ENCODE results near the gene SKI.
"Not testable (repeated sequence)": the region's sequence is repeated elsewhere in the genome, so short reads cannot be mapped to it uniquely, and the experiment has no call there.

Gene SKI

DNA sequence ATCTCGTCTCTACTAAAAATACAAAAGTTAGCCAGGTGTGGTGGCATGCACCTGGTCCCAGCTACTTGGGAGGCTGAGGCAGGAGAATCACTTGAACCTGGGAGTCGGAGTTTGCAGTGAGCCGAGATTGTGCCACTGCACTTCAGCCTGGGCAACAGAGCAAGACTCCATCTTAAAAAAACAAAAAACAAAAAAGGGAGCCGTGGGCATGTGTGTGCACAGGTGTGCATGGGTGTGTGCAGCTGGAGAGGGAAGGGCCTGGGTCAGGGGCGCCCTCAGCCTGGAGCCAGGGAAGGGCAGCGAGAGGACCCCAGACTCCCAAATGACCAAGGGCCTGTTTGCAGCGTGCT is 18.9 kb downstream of the SKI start:
- DNase-seq (ENCODE audit: low read depth), result not testable (repeated sequence)

GRCh38 chr1:2247760-2248126 is 19.6 kb downstream of the SKI start:
- DNase-seq (ENCODE audit: low read depth), result no peak

GRCh38 chr1:2248127-2248826 is 20.2 kb downstream of the SKI start:
- DNase-seq (ENCODE audit: low read depth), result no peak

- no peak for DNase-seq (ENCODE audit: low read depth)
These were observed 20.9 kb downstream of the SKI start for GRCh38 chr1:2248854-2249558.

GRCh38 chr1:2249559-2249906 is 21.4 kb downstream of the SKI start:
- no peak for DNase-seq (ENCODE audit: low read depth)

- no peak for DNase-seq (ENCODE audit: low read depth)
These were observed 22.7 kb downstream of the SKI start for GRCh38 chr1:2250721-2251281.

- no peak for DNase-seq (ENCODE audit: low read depth)
These were observed 23.2 kb downstream of the SKI start for GRCh38 chr1:2251363-2251762.

GRCh38 chr1:2251786-2252185 is 23.7 kb downstream of the SKI start:
- no peak for DNase-seq (ENCODE audit: low read depth)

GRCh38 chr1:2252423-2252822 is 24.3 kb downstream of the SKI start:
- DNase-seq (ENCODE audit: low read depth), result no peak

- no peak for DNase-seq (ENCODE audit: low read depth)
These were observed 25.1 kb downstream of the SKI start for GRCh38 chr1:2253036-2253796.

- DNase-seq (ENCODE audit: low read depth), result no peak
These were observed 25.8 kb downstream of the SKI start for GRCh38 chr1:2253797-2254480.

DNA sequence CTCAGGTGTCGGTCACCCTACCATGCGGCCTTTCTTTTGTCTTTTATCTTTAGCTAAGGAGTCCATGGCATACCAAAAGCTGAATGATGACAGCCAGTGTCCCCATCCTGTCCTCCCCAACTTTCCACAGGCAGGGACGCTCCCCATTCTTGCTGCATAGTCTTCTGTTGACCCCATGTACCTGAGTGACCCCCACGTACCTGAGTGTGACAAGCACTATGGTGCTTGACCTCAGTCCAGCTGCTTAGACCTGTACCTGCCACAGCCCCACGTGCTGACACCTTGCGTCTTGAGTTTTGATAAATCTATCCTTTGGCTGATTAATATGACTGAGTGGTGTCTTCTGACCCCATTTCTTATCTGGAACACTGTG is 26.9 kb downstream of the SKI start:
- no peak for DNase-seq (ENCODE audit: low read depth)

- peak; percentile 67 for DNase-seq (ENCODE audit: low read depth)
These were observed 27.6 kb downstream of the SKI start for GRCh38 chr1:2255420-2256369.

DNA sequence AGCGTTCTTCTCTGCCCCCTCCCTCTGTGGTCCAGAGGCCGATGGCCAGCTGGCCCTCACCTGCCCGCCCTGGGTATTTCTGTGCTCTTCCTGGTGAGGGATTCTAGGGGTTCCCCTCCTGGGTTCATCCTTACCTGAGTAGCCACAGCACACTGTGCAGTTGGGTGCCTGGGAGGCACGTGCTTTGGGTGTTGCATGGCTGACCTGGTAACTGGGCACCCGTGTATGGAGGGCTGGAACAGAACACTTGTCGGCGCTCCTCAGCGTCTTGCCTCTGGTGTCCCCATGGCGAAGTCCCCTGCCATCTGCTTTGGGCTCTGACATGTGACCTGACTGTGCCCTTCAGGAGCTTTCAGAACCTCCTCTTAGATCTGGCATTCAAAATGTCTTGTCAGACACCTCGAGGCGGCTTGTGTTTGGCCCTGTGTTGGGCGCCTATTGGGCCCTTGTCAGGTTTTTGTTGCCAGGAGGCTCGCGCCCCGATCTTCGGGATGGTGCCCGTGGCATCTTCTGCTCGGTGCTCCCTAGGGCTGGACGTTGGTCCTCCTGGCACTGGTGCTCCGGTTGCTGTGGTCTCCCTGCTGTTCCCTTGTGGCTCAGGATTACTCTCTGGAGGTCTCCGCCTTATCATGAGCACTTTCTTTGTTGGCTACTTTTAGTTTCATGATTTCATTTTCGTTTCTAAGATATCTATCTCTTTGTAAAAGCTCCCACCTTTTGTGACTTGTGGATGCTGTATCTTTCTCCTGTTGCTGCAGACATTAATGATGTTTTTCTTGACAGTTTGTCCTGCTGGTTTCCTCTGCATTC is 28.5 kb downstream of the SKI start:
- DNase-seq (ENCODE audit: low read depth), result no peak

DNA sequence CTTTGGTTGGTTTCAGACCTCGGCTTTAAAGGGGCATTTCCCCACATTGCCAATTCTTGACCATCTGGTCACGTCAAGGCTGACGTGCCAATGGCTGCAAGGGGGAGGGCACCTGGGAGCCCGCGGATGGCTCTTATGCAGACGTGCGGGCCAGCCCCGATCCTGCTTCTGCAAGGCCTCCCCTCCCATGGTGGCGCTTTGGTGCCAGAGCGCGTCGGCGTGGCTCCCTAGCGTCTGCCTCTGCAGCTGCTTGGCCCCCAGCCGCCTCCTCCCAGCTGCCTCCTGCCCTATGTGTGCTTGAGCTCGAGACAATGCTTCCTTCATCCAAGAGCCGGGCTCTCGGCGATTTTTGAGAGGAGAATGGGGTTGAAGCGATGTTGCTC is 29.1 kb downstream of the SKI start:
- no peak for DNase-seq (ENCODE audit: low read depth)

DNA sequence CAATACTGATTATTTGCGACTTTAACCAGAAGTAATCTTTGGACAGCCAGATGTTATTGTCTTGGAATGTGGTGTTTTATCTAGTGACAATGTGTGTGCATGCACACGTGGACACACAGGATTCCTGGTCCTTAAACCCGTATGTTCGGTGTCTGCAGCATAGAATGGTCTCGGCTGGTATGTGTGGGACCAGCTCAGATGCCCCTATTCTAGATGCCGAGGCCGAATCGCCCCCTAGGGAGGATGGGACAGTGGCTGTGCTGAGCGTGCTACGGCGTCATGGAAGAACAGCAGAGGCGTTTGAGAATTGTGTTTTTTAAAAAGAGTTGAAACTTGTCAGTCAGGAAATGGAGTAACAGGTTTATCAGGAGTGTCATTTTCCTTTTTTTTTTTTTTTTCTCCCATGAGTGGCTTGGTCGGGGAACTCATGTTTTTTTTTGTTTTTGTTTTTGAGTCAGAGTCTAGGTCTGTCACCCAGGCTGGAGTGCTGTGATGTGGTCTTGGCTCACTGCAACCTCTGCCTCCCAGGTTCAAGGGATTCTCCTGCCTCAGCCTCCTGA is 30.1 kb downstream of the SKI start:
- no peak for DNase-seq (ENCODE audit: low read depth)

GRCh38 chr1:2258996-2259395 is 30.9 kb downstream of the SKI start:
- no peak for DNase-seq (ENCODE audit: low read depth)

GRCh38 chr1:2259668-2260402 is 31.7 kb downstream of the SKI start:
- DNase-seq (ENCODE audit: low read depth), result no peak

GRCh38 chr1:2260470-2260869 is 32.4 kb downstream of the SKI start:
- DNase-seq (ENCODE audit: low read depth), result not testable (repeated sequence)
